ENCODE measurements around the gene TPI1.

Gene TPI1

GRCh38 chr12:6843118-6843902 lies 24.0 kb upstream of the TPI1 start:
- in situ Hi-C loops (cut with MboI; ENCODE audit: low pct_unique_long_range_greater_than_20kb, low sequenced_read_pairs) = no loop called here
- DNase-seq = no peak

GRCh38 chr12:6845395-6845794 lies 21.9 kb upstream of the TPI1 start:
- no peak for DNase-seq
- in situ Hi-C loops (cut with MboI; ENCODE audit: low pct_unique_long_range_greater_than_20kb, low sequenced_read_pairs) = no loop called here

GRCh38 chr12:6846316-6846869 lies 20.9 kb upstream of the TPI1 start:
- DNase-seq = no peak
- in situ Hi-C loops (cut with MboI; ENCODE audit: low pct_unique_long_range_greater_than_20kb, low sequenced_read_pairs) = no loop called here

GRCh38 chr12:6847676-6848075 lies 19.7 kb upstream of the TPI1 start:
- no peak for DNase-seq
- in situ Hi-C loops (cut with MboI; ENCODE audit: low pct_unique_long_range_greater_than_20kb, low sequenced_read_pairs) = no loop called here

- in situ Hi-C loops (cut with MboI; ENCODE audit: low pct_unique_long_range_greater_than_20kb, low sequenced_read_pairs) = no loop called here
These were observed 17.9 kb upstream of the TPI1 start for GRCh38 chr12:6849427-6849826.

GRCh38 chr12:6849976-6850560 lies 17.3 kb upstream of the TPI1 start:
- DNase-seq = no peak
- in situ Hi-C loops (cut with MboI; ENCODE audit: low pct_unique_long_range_greater_than_20kb, low sequenced_read_pairs) = no loop called here

More at GRCh38 chr12:6849427-6849826, 17.9 kb upstream of the TPI1 start:
- no peak for DNase-seq

GRCh38 chr12:6850796-6851152 lies 16.6 kb upstream of the TPI1 start:
- in situ Hi-C loops (cut with MboI; ENCODE audit: low pct_unique_long_range_greater_than_20kb, low sequenced_read_pairs) = no loop called here
- no peak for DNase-seq

- in situ Hi-C loops (cut with MboI; ENCODE audit: low pct_unique_long_range_greater_than_20kb, low sequenced_read_pairs) = no loop called here
- peak; percentile 97 for DNase-seq
These were observed 16.0 kb upstream of the TPI1 start, which contains the start of gene CDCA3 for GRCh38 chr12:6851153-6851920. Gene CDCA3, minus strand, starts transcription at chr12:6851286. Its CDS starts 334 bp downstream, at chr12:6850952.

- in situ Hi-C loops (cut with MboI; ENCODE audit: low pct_unique_long_range_greater_than_20kb, low sequenced_read_pairs) = no loop called here
- peak; percentile 99 for DNase-seq
These were observed 15.2 kb upstream of the TPI1 start, which contains the start of gene USP5 for GRCh38 chr12:6851921-6852650. Gene USP5, plus strand, starts transcription at chr12:6852150. Its CDS starts 30 bp downstream, at chr12:6852180.

GRCh38 chr12:6852651-6853354 lies 14.5 kb upstream of the TPI1 start:
- in situ Hi-C loops (cut with MboI; ENCODE audit: low pct_unique_long_range_greater_than_20kb, low sequenced_read_pairs) = no loop called here
- DNase-seq = peak; percentile 57

- in situ Hi-C loops (cut with MboI; ENCODE audit: low pct_unique_long_range_greater_than_20kb, low sequenced_read_pairs) = no loop called here
These were observed 13.7 kb upstream of the TPI1 start for GRCh38 chr12:6853626-6854025.

GRCh38 chr12:6854036-6854435 lies 13.3 kb upstream of the TPI1 start:
- in situ Hi-C loops (cut with MboI; ENCODE audit: low pct_unique_long_range_greater_than_20kb, low sequenced_read_pairs) = no loop called here
- DNase-seq = no peak

More at GRCh38 chr12:6853626-6854025, 13.7 kb upstream of the TPI1 start:
- no peak for DNase-seq

- in situ Hi-C loops (cut with MboI; ENCODE audit: low pct_unique_long_range_greater_than_20kb, low sequenced_read_pairs) = no loop called here
These were observed 12.0 kb upstream of the TPI1 start for GRCh38 chr12:6855322-6855721.

GRCh38 chr12:6858799-6859198 lies 8.5 kb upstream of the TPI1 start:
- no peak for DNase-seq
- in situ Hi-C loops (cut with MboI; ENCODE audit: low pct_unique_long_range_greater_than_20kb, low sequenced_read_pairs) = no loop called here

More at GRCh38 chr12:6855322-6855721, 12.0 kb upstream of the TPI1 start:
- DNase-seq = no peak

GRCh38 chr12:6860116-6860515 lies 7.2 kb upstream of the TPI1 start:
- no peak for DNase-seq
- in situ Hi-C loops (cut with MboI; ENCODE audit: low pct_unique_long_range_greater_than_20kb, low sequenced_read_pairs) = no loop called here

GRCh38 chr12:6860942-6861341 lies 6.4 kb upstream of the TPI1 start:
- in situ Hi-C loops (cut with MboI; ENCODE audit: low pct_unique_long_range_greater_than_20kb, low sequenced_read_pairs) = no loop called here
- DNase-seq = no peak

- no peak for DNase-seq
- in situ Hi-C loops (cut with MboI; ENCODE audit: low pct_unique_long_range_greater_than_20kb, low sequenced_read_pairs) = no loop called here
These were observed 5.9 kb upstream of the TPI1 start for GRCh38 chr12:6861391-6861790.

GRCh38 chr12:6863033-6863432 lies 4.3 kb upstream of the TPI1 start:
- in situ Hi-C loops (cut with MboI; ENCODE audit: low pct_unique_long_range_greater_than_20kb, low sequenced_read_pairs) = no loop called here
- DNase-seq = no peak

All from KBM-7 (cell line).